Activated T-cell treated with anti-CD3 and anti-CD28 coated beads, Interleukin-2, amount 50 U/mL, for 72 hours (primary cell): Measurements from ENCODE around the gene NRG4. TPM values are rescaled to one million over a fixed set of nuclear protein-coding genes. Genes with fewer than 3 reads are reported as not detected.
"Not testable (repeated sequence)": the region's sequence is repeated elsewhere in the genome, so short reads cannot be mapped to it uniquely, and the experiment has no call there.

Experiments
- ATAC-seq, 2 donors: fragments of 150-1000 bp; cut with Tn5 transposase; replicated peaks in 1 of 2; 2 replicates each; pipeline ENCODE4 v1.10.0; 2021; ENCODE audit warnings: moderate library complexity in 2 of 2, mild to moderate bottlenecking in 1 of 2
- DNase-seq, 2 donors: peaks; one replicate each; pipeline ENCODE4 v3.0.0; 2021 to 2022; ENCODE audit warnings: mixed read lengths in 1 of 2
- H3K27ac Mint-ChIP-seq: one replicate; pipeline ENCODE4 v1.8.0; 2022; ENCODE audit warnings: mild to moderate bottlenecking, moderate library complexity, mixed read lengths
- H3K27me3 Mint-ChIP-seq: one replicate; pipeline ENCODE4 v1.8.0; 2022; ENCODE audit warnings: low read depth, mixed read lengths
- H3K36me3 Mint-ChIP-seq, 2 donors: one replicate each; pipeline ENCODE4 v1.8.0; 2022; ENCODE audit warnings: mixed read lengths in 2 of 2, mild to moderate bottlenecking in 1 of 2; ENCODE audit not compliant: insufficient read depth in 2 of 2
- H3K4me1 Mint-ChIP-seq: one replicate; pipeline ENCODE4 v1.8.0; 2022; ENCODE audit warnings: low read depth, mixed read lengths
- H3K4me3 Mint-ChIP-seq, 2 donors: one replicate each; pipeline ENCODE4 v1.8.0; 2022; ENCODE audit warnings: mild to moderate bottlenecking in 2 of 2, mixed read lengths in 2 of 2, moderate library complexity in 2 of 2
- H3K9me3 Mint-ChIP-seq, 2 donors: one replicate each; pipeline ENCODE4 v1.8.0; 2022; ENCODE audit warnings: mixed read lengths in 2 of 2
- total RNA-seq, 2 donors: library from RNA; stranded (reverse); gene quantifications; one replicate each; pipeline ENCODE4 v1.2.3, GENCODE V29; 2022

Gene NRG4
- total RNA-seq, 2 donors from 2014 or later, result not detected

GRCh38 chr15:75929799-75930565, 82.2 kb downstream of the NRG4 start:
- no peaks in the 10 kb centered on the region for H3K9me3 Mint-ChIP-seq
- DNase-seq (peak in 1 of 2 donors; percentile 10), ATAC-seq (peak in 1 of 2 donors; percentile 53)
- no peak overlapping the region for H3K27ac Mint-ChIP-seq
- no peak overlapping the region for H3K4me3 Mint-ChIP-seq
- H3K27me3 Mint-ChIP-seq, result no peaks in the 10 kb centered on the region
- peaks cover 6 to 23% of the 10 kb centered on the region in 2 donors for H3K36me3 Mint-ChIP-seq
- H3K4me1 Mint-ChIP-seq, result peaks cover 25% of the 10 kb centered on the region

- no peaks in the 10 kb centered on the region for H3K27me3 Mint-ChIP-seq
- H3K4me1 Mint-ChIP-seq, result peaks cover 27% of the 10 kb centered on the region
- H3K36me3 Mint-ChIP-seq, result peaks cover 3 to 21% of the 10 kb centered on the region in 2 donors
- H3K9me3 Mint-ChIP-seq, result no peaks in the 10 kb centered on the region
- H3K4me3 Mint-ChIP-seq, result no peak overlapping the region
- ATAC-seq (no peak), DNase-seq (no peak)
- no peak overlapping the region for H3K27ac Mint-ChIP-seq
These were observed 83.3 kb downstream of the NRG4 start for GRCh38 chr15:75928680-75929608.

GRCh38 chr15:75927601-75928000, 84.6 kb downstream of the NRG4 start:
- Mint-ChIP-seq H3K36me3 (peaks cover 4 to 18% of the 10 kb centered on the region in 2 donors), H3K9me3 (no peaks in the 10 kb centered on the region), H3K4me1 (peaks cover 34% of the 10 kb centered on the region), H3K27me3 (no peaks in the 10 kb centered on the region), H3K27ac (no peak overlapping the region), H3K4me3 (no peak overlapping the region)
- DNase-seq, result no peak
- no peak for ATAC-seq

GRCh38 chr15:75926931-75927330, 85.3 kb downstream of the NRG4 start:
- Mint-ChIP-seq H3K4me1 (peaks cover 34% of the 10 kb centered on the region), H3K4me3 (no peak overlapping the region), H3K27ac (no peak overlapping the region), H3K9me3 (no peaks in the 10 kb centered on the region), H3K36me3 (peaks cover 6 to 15% of the 10 kb centered on the region in 2 donors), H3K27me3 (no peaks in the 10 kb centered on the region)
- DNase-seq (no peak), ATAC-seq (no peak)

GRCh38 chr15:75925440-75925839, 86.8 kb downstream of the NRG4 start:
- Mint-ChIP-seq H3K4me3 (no peak overlapping the region), H3K27ac (peak overlapping the region; percentile 10), H3K27me3 (no peaks in the 10 kb centered on the region), H3K36me3 (peaks cover 6 to 12% of the 10 kb centered on the region in 2 donors), H3K9me3 (no peaks in the 10 kb centered on the region), H3K4me1 (peaks cover 34% of the 10 kb centered on the region)
- no peak for DNase-seq
- ATAC-seq, result no peak

- H3K27ac Mint-ChIP-seq, result no peak overlapping the region
- no peak overlapping the region for H3K4me3 Mint-ChIP-seq
These were observed 87.6 kb downstream of the NRG4 start for GRCh38 chr15:75924576-75924975.

GRCh38 chr15:75923756-75924155, 88.5 kb downstream of the NRG4 start:
- no peaks in the 10 kb centered on the region for H3K9me3 Mint-ChIP-seq
- H3K27me3 Mint-ChIP-seq, result no peaks in the 10 kb centered on the region
- peak; percentile 52 to 65 for ATAC-seq
- peaks cover 6 to 16% of the 10 kb centered on the region in 2 donors for H3K36me3 Mint-ChIP-seq
- peak in 1 of 2 donors; percentile 5 for DNase-seq
- H3K4me3 Mint-ChIP-seq, result no peak overlapping the region
- peak overlapping the region; percentile 10 for H3K27ac Mint-ChIP-seq
- H3K4me1 Mint-ChIP-seq, result peaks cover 26% of the 10 kb centered on the region

More at GRCh38 chr15:75924576-75924975, 87.6 kb downstream of the NRG4 start:
- Mint-ChIP-seq H3K9me3 (no peaks in the 10 kb centered on the region), H3K36me3 (peaks cover 6 to 16% of the 10 kb centered on the region in 2 donors), H3K4me1 (peaks cover 26% of the 10 kb centered on the region), H3K27me3 (no peaks in the 10 kb centered on the region)
- DNase-seq, result no peak
- no peak for ATAC-seq

- Mint-ChIP-seq H3K36me3 (peaks cover 6 to 25% of the 10 kb centered on the region in 2 donors), H3K9me3 (no peaks in the 10 kb centered on the region), H3K27ac (no peak overlapping the region), H3K27me3 (no peaks in the 10 kb centered on the region), H3K4me1 (peaks cover 17% of the 10 kb centered on the region), H3K4me3 (no peak overlapping the region)
- ATAC-seq, result no peak
- DNase-seq, result peak in 1 of 2 donors; percentile 8
These were observed 90.2 kb downstream of the NRG4 start for GRCh38 chr15:75921732-75922703.

GRCh38 chr15:75920079-75920478, 92.1 kb downstream of the NRG4 start:
- Mint-ChIP-seq H3K9me3 (no peaks in the 10 kb centered on the region), H3K27me3 (no peaks in the 10 kb centered on the region), H3K27ac (no peak overlapping the region), H3K4me3 (no peak overlapping the region), H3K36me3 (peaks cover 6 to 19% of the 10 kb centered on the region in 2 donors), H3K4me1 (peaks cover 8% of the 10 kb centered on the region)
- ATAC-seq (no peak), DNase-seq (no peak)

- no peaks in the 10 kb centered on the region for H3K4me1 Mint-ChIP-seq
- ATAC-seq (no peak), DNase-seq (no peak)
- H3K4me3 Mint-ChIP-seq, result no peak overlapping the region
- no peaks in the 10 kb centered on the region for H3K9me3 Mint-ChIP-seq
- no peaks in the 10 kb centered on the region for H3K27me3 Mint-ChIP-seq
- H3K27ac Mint-ChIP-seq, result no peak overlapping the region
- H3K36me3 Mint-ChIP-seq, result peaks cover 5 to 26% of the 10 kb centered on the region in 2 donors
These were observed 94.1 kb downstream of the NRG4 start for GRCh38 chr15:75918135-75918534.

GRCh38 chr15:75916978-75917377, 95.2 kb downstream of the NRG4 start:
- H3K27me3 Mint-ChIP-seq, result no peaks in the 10 kb centered on the region
- ATAC-seq (no peak), DNase-seq (no peak)
- H3K9me3 Mint-ChIP-seq, result no peaks in the 10 kb centered on the region
- no peaks in the 10 kb centered on the region for H3K4me1 Mint-ChIP-seq
- H3K27ac Mint-ChIP-seq, result no peak overlapping the region
- H3K36me3 Mint-ChIP-seq, result peaks cover 8 to 34% of the 10 kb centered on the region in 2 donors
- H3K4me3 Mint-ChIP-seq, result no peak overlapping the region

- not testable (repeated sequence) for ATAC-seq, H3K27ac Mint-ChIP-seq, H3K4me3 Mint-ChIP-seq, DNase-seq, H3K27me3 Mint-ChIP-seq, H3K9me3 Mint-ChIP-seq
- Mint-ChIP-seq H3K36me3 (peaks cover 21 to 51% of the 10 kb centered on the region in 2 donors), H3K4me1 (peaks cover 35% of the 10 kb centered on the region)
These were observed 101.9 kb downstream of the NRG4 start for GRCh38 chr15:75910355-75910754.
